Tibial artery (tissue), 4 donors: ENCODE data around the gene NRAP.

ENCODE experiments used
- DNase-seq, 2 donors: peaks; one replicate each; pipeline ENCODE4 v3.0.0-alpha.2; 2019
- H3K27ac ChIP-seq, 2 donors: fragments of 200-600 bp; sonication (generic) in 1 of 2; 1 replicate in 1 of 2; 2 replicates in 1 of 2; pipeline ENCODE4 v1.5.1; 2018 to 2019; ENCODE audit warnings: mild to moderate bottlenecking in 1 of 2
- H3K27me3 ChIP-seq, 2 donors: fragments of 200-600 bp; sonication (generic) in 1 of 2; one replicate each; pipeline versions ENCODE4 v1.5.1 to v1.6.0; 2016 to 2019
- H3K36me3 ChIP-seq, 3 donors: fragments of 200-600 bp; sonication (generic) in 2 of 3; one replicate each; pipeline ENCODE4 v1.5.1; 2016 to 2019; ENCODE audit warnings: mild to moderate bottlenecking in 2 of 3
- H3K4me1 ChIP-seq, 4 donors: fragments of 200-600 bp; sonication (generic) in 2 of 4; 1 replicate in 3 of 4; 2 replicates in 1 of 4; pipeline ENCODE4 v1.5.1; 2016 to 2019
- H3K4me3 ChIP-seq, 2 donors: fragments of 200-600 bp; sonication (generic) in 1 of 2; 1 replicate in 1 of 2; 2 replicates in 1 of 2; pipeline ENCODE4 v1.5.1; 2018 to 2019; ENCODE audit warnings: mild to moderate bottlenecking in 2 of 2
- H3K9me3 ChIP-seq, 3 donors: fragments of 200-600 bp; sonication (generic) in 1 of 3; one replicate each; pipeline ENCODE4 v1.5.1; 2016 to 2019
- intact Hi-C: fragments of 100-400 bp; cut with DNase I; formaldehyde crosslinking; loops from one replicate; pipeline ENCODE4 v1.15.0; 2023; ENCODE audit warnings: low total_unique reads
- TF ChIP-seq, protein P1 (sequence below), 2 experiments: fragments of 200-600 bp in 1 of 2; fragments of 450-650 bp in 1 of 2; IDR thresholded peaks; one replicate each; pipeline ENCODE4 v1.5.1; 2017 to 2019; ENCODE audit warnings: antibody characterized with exemption in 2 of 2, mild to moderate bottlenecking in 1 of 2, moderate library complexity in 1 of 2

The NRAP gene

DNA sequence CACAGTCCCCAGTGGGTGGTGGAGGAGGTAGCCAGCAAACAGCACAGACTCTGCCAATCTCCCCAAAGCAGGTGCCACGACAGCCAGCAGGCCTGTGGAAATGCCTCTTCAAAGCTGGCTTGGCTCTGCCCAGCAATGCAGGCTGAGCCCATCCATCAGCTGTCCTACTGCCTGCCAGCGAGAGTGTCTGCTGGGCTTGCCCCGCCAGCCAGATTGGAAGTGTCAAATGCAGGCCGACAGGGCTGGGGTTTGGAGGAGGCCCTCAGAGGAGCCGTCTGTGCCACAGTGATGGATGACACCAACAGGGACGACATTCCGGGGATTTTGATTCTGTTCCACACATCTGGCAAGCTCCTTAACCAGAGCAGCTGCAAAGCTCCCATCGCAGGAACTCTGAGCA, 94.3 kb downstream of the NRAP start:
- Histone ChIP-seq H3K27ac (no peak overlapping the region), H3K4me3 (no peak overlapping the region), H3K9me3 (peaks cover 0 to 4% (median 0%) of the 10 kb centered on the region in 3 donors), H3K4me1 (no peaks in the 10 kb centered on the region), H3K36me3 (no peaks in the 10 kb centered on the region), H3K27me3 (no peaks in the 10 kb centered on the region)
- intact Hi-C loops, result no loop called here
- TF ChIP-seq, protein P1, sequence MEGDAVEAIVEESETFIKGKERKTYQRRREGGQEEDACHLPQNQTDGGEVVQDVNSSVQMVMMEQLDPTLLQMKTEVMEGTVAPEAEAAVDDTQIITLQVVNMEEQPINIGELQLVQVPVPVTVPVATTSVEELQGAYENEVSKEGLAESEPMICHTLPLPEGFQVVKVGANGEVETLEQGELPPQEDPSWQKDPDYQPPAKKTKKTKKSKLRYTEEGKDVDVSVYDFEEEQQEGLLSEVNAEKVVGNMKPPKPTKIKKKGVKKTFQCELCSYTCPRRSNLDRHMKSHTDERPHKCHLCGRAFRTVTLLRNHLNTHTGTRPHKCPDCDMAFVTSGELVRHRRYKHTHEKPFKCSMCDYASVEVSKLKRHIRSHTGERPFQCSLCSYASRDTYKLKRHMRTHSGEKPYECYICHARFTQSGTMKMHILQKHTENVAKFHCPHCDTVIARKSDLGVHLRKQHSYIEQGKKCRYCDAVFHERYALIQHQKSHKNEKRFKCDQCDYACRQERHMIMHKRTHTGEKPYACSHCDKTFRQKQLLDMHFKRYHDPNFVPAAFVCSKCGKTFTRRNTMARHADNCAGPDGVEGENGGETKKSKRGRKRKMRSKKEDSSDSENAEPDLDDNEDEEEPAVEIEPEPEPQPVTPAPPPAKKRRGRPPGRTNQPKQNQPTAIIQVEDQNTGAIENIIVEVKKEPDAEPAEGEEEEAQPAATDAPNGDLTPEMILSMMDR (IDR thresholded peaks at IDR 0.05), result no peak
- DNase-seq, result no peak

DNA sequence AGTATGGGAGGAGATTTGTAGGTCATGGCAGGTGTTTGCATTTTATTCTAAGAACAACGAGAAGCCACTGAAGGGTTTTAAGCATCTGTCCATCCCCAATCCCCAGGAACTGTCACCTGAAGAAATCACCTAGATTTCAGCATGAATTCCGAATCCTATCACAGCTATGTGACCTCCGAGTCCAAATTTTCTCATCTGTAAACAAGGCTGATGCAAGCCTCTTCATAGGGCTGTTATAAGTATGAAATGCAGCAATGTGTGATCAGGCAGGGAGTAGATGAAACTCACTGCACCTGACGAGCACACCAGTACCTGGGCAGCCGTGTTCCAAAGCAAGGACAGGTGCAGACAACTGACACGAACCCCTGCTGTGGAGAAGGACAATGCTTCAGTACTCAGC, 97.0 kb downstream of the NRAP start:
- Histone ChIP-seq H3K4me1 (peaks cover 0 to 4% (median 0%) of the 10 kb centered on the region in 4 donors), H3K27ac (no peak overlapping the region), H3K4me3 (no peak overlapping the region)

DNA sequence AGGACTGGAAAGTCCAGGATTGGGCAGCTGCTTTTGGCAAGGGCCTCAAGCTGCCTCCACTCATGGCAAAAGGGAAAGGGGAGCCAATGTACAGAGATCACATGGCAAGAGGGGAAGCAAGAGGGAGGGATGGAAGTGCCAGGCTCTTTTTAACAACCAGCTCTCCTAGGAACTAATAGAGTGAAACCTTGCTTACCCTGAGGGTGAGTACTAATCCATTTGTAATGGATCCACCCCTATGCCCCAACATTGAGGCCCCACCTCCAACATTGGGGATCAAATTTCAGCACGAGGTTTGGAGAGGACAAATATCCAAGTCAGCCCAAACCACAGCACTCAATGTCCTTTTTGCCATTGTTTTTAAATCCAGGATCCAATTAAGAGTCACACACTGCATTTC, 98.5 kb downstream of the NRAP start:
- no peak overlapping the region for H3K27ac ChIP-seq
- TF ChIP-seq, protein P1 (IDR thresholded peaks at IDR 0.05), result no peak
- H3K36me3 ChIP-seq, result no peaks in the 10 kb centered on the region
- no peak overlapping the region for H3K4me3 ChIP-seq
- peaks cover 0 to 4% (median 0%) of the 10 kb centered on the region in 4 donors for H3K4me1 ChIP-seq
- intact Hi-C loops, result no loop called here
- DNase-seq, result no peak
- no peaks in the 10 kb centered on the region for H3K27me3 ChIP-seq
- no peaks in the 10 kb centered on the region for H3K9me3 ChIP-seq

More for the DNA sequence above, 97.0 kb downstream of the NRAP start:
- Histone ChIP-seq H3K9me3 (peaks cover 0 to 4% (median 0%) of the 10 kb centered on the region in 3 donors), H3K36me3 (no peaks in the 10 kb centered on the region), H3K27me3 (no peaks in the 10 kb centered on the region)
- no peak for DNase-seq
- TF ChIP-seq, protein P1 (IDR thresholded peaks at IDR 0.05), result no peak
- intact Hi-C loops, result no loop called here

DNA sequence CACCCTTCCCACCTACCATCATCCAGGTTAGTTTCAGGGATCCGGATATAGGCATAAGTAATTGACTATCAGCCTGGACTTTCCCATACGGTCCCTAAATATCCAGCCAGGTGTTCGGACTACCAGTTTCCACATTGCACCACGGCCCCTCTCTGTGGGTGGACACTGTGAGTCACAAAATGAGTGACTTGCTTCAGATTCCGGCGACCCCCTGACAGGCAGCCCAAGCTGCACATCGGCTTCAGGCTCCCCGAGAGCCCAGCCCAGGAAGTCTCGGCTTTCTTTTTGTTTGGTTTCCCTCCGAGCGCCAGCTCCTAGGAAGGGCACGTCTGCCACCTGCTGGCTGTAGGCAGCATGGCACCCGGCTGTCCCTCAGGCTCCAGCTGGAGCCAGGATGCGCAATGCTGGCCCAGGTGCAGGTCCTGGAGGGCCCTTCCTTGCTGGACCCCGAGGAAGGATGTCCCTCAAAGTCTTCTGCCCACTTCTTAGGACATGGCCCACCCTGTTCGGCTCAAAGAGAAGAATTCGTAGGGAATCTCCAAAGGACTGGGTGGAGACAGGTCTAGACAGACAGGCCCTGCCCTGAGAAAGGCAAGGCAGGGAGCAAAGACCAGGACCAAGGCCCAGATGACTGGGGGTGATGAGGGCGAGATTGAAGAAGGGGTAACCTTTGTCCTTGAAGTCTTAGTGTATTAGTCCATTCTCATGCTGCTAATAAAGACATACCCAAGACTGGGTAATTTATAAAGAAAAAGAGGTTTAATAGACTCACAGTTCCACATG, 100.3 kb downstream of the NRAP start:
- intact Hi-C loops, result no loop called here
- Histone ChIP-seq H3K27me3 (no peaks in the 10 kb centered on the region), H3K4me3 (peak overlapping the region; percentile 37 to 50), H3K4me1 (peaks cover 0 to 4% (median 0%) of the 10 kb centered on the region in 4 donors), H3K27ac (no peak overlapping the region), H3K36me3 (no peaks in the 10 kb centered on the region), H3K9me3 (no peaks in the 10 kb centered on the region)
- TF ChIP-seq, protein P1 (IDR thresholded peaks at IDR 0.05), result peak; percentile 98 to 100
- DNase-seq, result peak; percentile 74 to 82

DNA sequence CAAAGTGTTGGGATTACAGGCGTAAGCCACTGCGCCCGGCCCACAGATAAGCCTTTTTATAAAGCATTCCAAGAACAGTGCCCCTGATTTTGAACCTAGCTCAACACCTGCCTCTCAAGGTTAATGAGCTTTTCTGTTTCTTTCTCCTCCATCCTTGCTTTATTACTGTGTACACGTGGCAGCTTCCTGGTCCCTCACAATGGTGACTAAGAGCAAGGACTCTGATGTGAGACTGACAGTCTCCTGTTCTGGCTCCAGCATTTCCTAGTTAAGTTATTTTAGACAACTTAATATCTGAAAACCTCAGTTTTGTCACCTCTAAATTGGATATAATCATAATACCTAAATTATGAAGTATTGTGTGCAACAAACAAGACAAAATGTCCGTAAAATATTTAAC, 101.1 kb downstream of the NRAP start:
- no peak overlapping the region for H3K27ac ChIP-seq

More for the DNA sequence above, 101.1 kb downstream of the NRAP start:
- Histone ChIP-seq H3K4me1 (peaks cover 0 to 4% (median 0%) of the 10 kb centered on the region in 4 donors), H3K4me3 (no peak overlapping the region), H3K9me3 (no peaks in the 10 kb centered on the region), H3K27me3 (no peaks in the 10 kb centered on the region), H3K36me3 (no peaks in the 10 kb centered on the region)
- TF ChIP-seq, protein P1 (IDR thresholded peaks at IDR 0.05), result no peak
- intact Hi-C loops, result no loop called here
- no peak for DNase-seq
